HuH-7 (cell line): ENCODE data around the gene HIPK2.

Source experiments
- DNase-seq: peaks from one replicate; pipeline ENCODE4 v3.0.0; 2011; ENCODE audit warnings: low spot score

The HIPK2 gene

GRCh38 chr7:139752604-139753003 lies 25.2 kb downstream of the HIPK2 start:
- no peak for DNase-seq

GRCh38 chr7:139752148-139752547 lies 25.6 kb downstream of the HIPK2 start:
- DNase-seq = no peak

- DNase-seq = no peak
These were observed 27.2 kb downstream of the HIPK2 start for GRCh38 chr7:139750459-139751095.

- DNase-seq = no peak
These were observed 28.3 kb downstream of the HIPK2 start for GRCh38 chr7:139749545-139749944.

GRCh38 chr7:139748941-139749340 lies 28.9 kb downstream of the HIPK2 start:
- no peak for DNase-seq

GRCh38 chr7:139748373-139748765 lies 29.4 kb downstream of the HIPK2 start:
- DNase-seq = no peak

- no peak for DNase-seq
These were observed 30.0 kb downstream of the HIPK2 start for GRCh38 chr7:139747662-139748372.

GRCh38 chr7:139746652-139747051 lies 31.1 kb downstream of the HIPK2 start:
- no peak for DNase-seq

GRCh38 chr7:139745678-139746143 lies 32.1 kb downstream of the HIPK2 start:
- peak; percentile 61 for DNase-seq

GRCh38 chr7:139744768-139745677 lies 32.8 kb downstream of the HIPK2 start:
- DNase-seq = no peak

- DNase-seq = no peak
These were observed 33.6 kb downstream of the HIPK2 start for GRCh38 chr7:139743967-139744767.

GRCh38 chr7:139743267-139743966 lies 34.4 kb downstream of the HIPK2 start:
- no peak for DNase-seq

- DNase-seq = no peak
These were observed 35.9 kb downstream of the HIPK2 start for GRCh38 chr7:139741789-139742344.

GRCh38 chr7:139741239-139741638 lies 36.6 kb downstream of the HIPK2 start:
- DNase-seq = no peak

GRCh38 chr7:139739863-139740597 lies 37.8 kb downstream of the HIPK2 start:
- DNase-seq = no peak

- DNase-seq = no peak
These were observed 39.0 kb downstream of the HIPK2 start for GRCh38 chr7:139738772-139739171.

GRCh38 chr7:139738101-139738489 lies 39.7 kb downstream of the HIPK2 start:
- DNase-seq = no peak

- no peak for DNase-seq
These were observed 40.3 kb downstream of the HIPK2 start for GRCh38 chr7:139737221-139738100.

GRCh38 chr7:139735912-139736595 lies 41.7 kb downstream of the HIPK2 start:
- no peak for DNase-seq
